ENCODE results near the gene CFC1.
"Not testable (repeated sequence)": the region's sequence is repeated elsewhere in the genome, so short reads cannot be mapped to it uniquely, and the experiment has no call there.

The CFC1 gene

GRCh38 chr2:130599393-130599792 lies at the start of gene CFC1:
Gene CFC1 (minus strand): TSS chr2:130599575. CDS start chr2:130599287, 288 bp downstream.
- not testable (repeated sequence) for DNase-seq (ENCODE audit: low read depth in 2 of 2)

DNA sequence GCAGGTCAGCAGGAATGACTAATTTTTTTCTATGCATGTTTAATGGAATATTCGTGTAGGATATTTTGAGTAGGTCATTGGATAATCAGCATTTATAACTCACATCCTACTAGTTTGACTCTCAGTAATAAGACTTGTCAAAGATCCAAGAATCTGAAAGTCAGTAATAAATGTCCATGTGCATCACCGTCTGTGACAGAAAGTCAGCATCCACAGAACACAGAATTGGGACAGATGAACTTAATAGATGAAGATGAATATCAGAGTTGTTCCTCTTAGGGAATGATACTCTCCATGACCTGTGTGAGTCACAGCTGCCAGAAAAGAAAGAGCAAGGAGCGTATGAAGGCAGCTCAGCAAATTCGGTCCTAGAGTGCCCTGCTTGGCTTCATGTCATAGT lies 42.3 kb upstream of the CFC1 start:
- not testable (repeated sequence) for DNase-seq (ENCODE audit: low read depth in 2 of 2)

DNA sequence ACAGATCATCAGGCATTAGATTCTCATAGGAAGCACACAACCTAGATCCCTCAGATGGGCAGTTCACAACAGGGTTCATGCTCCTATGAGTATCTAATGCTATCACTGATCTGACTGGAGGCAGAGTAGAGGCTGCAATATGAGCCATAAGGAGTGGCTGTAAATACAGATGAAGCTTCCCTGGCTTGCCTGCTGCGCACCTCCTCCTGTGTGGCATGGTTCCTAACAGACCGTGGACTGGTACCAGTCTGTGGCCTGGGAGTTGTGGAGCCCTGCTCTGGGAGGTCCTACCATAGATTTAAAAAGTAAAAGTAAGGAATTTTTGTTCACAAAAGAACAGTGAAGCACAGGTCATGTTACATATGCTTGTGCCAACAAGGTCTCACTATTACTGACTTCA lies 39.6 kb upstream of the CFC1 start:
- DNase-seq (ENCODE audit: low read depth in 2 of 2): not testable (repeated sequence)

GRCh38 chr2:130628784-130629475 lies 29.6 kb upstream of the CFC1 start:
- DNase-seq (ENCODE audit: low read depth in 2 of 2): not testable (repeated sequence)

GRCh38 chr2:130611140-130611539 lies 11.8 kb upstream of the CFC1 start, which contains the start of gene POTEJ:
Gene POTEJ (plus strand): TSS chr2:130611440. CDS start chr2:130611533, 93 bp downstream.
- DNase-seq (ENCODE audit: low read depth in 2 of 2): not testable (repeated sequence)

- not testable (repeated sequence) for DNase-seq (ENCODE audit: low read depth in 2 of 2)
Observed at GRCh38 chr2:130610486-130610885, 11.1 kb upstream of the CFC1 start.

GRCh38 chr2:130609002-130609920 lies 9.9 kb upstream of the CFC1 start:
- not testable (repeated sequence) for DNase-seq (ENCODE audit: low read depth in 2 of 2)

DNA sequence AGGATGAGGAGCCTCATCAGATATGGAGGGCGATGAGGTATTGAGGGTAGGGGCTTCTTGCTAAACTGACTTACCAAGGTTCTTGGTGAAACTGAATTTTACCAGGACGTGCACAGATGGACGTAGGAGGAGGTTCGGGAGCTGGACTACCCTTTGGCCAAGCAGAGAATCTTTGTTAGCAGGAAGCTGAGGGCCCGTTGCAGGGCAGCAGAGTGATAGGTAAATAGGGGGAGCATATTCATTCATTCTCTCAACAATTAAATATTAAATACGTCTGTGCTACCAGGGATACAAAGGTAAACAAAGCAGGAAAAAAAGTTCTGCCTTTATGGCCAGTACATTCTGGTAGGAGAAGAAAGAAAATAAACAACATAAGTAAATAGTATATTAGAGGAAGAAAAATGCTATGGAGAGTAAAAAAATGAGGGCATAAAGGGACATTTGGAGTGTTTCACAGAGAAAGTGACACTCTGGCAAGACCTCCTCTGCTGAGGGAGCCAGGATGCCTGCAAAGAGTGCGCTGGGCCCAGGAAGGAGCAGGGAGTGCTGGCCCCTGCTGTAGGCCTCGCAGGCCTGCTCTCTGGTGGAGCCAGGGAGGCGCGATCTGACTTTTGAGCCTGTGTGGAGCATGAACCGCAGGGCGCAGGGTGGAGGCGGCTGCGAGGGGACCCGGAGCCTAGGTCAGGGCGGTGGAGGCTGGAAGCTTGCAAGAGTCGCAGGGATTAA lies 9.1 kb upstream of the CFC1 start:
- not testable (repeated sequence) for DNase-seq (ENCODE audit: low read depth in 2 of 2)

DNA sequence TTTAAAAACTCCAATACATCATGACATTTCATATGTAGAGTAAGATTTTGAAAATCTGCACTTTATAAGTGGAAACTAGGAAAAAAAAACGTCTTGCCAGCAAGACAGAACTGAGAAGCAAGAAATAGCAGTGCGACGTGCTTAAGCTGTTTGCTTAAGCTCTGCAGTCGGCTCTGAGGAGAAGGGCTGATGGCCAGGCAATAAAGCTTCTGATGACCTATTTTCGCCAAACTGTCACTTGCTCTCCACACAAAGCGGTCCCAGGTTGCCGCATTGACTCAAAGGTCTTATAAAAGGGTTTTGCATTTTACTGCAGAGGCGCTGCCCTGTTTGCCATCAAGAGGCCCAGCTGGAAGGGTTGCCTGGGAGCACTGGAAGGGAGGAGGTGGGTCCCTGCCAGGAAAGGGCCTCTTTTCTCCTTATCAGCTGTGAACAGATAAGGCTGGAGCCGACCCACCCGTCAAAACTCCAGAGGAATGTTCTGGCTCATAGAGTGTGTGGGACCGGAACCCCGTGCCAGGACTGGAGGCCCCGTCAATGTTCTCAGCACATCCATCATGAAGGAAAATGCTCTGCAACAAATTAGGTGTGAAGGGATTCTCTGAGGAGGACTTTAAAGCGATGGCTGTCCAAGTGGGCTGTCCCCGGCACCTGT lies 2.4 kb upstream of the CFC1 start:
- not testable (repeated sequence) for DNase-seq (ENCODE audit: low read depth in 2 of 2)

DNA sequence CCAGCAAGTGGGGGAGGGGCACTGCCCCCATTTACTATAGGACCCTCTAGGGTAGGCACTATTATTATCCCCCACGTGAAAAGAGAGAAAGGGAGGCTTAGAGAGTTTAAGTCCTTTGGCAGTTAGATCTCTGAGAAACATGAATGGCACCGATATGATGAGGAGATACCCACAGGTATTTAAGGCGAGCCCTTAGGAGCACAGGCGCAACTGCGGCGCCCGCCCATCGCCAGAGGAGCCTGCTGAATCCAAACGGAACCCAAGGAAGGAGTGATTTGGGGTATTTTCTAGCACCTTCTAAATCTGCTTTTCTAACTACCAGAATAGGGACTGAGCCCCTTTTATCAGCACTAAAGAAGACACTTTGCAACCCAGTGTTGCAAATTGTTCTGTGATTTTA lies 551 bp upstream of the CFC1 start:
- DNase-seq (ENCODE audit: low read depth in 2 of 2): not testable (repeated sequence)

- not testable (repeated sequence) for DNase-seq (ENCODE audit: low read depth in 2 of 2)
Observed at GRCh38 chr2:130598463-130598862, 912 bp downstream of the CFC1 start.

DNA sequence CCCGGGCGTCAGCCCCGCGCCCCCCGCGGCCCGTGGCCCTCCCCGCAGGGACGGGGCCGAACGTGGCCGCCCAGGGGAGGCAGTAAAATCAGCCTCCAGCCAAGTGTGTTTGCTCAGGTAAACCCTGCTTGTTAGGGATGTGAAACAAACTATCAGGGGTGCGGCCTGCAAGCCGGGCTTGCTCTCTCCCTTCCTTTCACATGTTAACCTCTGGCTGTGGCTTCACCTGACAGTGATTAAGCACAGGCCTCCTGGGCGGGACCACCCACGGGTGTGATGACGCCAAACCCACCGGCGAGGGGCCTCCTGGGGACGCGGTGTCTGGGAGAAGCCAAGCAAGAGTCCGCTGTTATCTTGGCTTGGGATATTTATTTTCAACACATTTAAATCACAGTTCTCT lies 1.4 kb downstream of the CFC1 start:
- not testable (repeated sequence) for DNase-seq (ENCODE audit: low read depth in 2 of 2)

- DNase-seq (ENCODE audit: low read depth in 2 of 2): not testable (repeated sequence)
Observed at GRCh38 chr2:130596757-130597156, 2.6 kb downstream of the CFC1 start.

GRCh38 chr2:130594011-130594410 lies 5.4 kb downstream of the CFC1 start:
- not testable (repeated sequence) for DNase-seq (ENCODE audit: low read depth in 2 of 2)

DNA sequence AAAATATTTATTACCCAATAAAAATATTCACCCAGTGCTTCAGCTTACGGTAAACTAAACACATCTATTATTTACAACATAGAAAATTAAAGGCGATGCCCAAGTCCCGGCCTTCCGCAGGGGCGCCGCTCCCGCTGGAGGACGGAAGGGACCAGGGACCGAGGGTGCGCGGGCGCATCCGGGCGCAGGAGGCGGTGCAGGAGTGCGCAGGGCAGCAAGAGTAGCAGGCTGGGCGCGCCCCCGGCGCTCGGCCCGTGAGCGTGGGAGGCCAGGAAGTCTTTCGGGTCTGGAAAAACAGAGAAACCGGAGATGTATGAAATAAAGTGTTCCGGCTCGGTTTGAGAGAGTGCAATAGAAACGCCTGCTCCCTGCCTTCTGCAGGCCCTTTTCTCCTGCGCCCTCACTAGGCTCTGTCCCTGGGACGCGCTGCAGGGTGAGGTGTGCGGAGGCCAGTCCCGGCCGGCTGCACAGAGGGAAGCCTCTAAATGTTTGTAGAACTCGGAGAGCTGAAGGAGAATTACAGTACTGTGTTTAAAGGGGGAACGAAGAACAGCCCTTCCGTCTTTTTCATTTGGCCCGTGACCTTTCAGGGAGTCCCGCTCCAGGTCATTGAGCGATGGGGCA lies 6.5 kb downstream of the CFC1 start:
- DNase-seq (ENCODE audit: low read depth in 2 of 2): not testable (repeated sequence)

DNA sequence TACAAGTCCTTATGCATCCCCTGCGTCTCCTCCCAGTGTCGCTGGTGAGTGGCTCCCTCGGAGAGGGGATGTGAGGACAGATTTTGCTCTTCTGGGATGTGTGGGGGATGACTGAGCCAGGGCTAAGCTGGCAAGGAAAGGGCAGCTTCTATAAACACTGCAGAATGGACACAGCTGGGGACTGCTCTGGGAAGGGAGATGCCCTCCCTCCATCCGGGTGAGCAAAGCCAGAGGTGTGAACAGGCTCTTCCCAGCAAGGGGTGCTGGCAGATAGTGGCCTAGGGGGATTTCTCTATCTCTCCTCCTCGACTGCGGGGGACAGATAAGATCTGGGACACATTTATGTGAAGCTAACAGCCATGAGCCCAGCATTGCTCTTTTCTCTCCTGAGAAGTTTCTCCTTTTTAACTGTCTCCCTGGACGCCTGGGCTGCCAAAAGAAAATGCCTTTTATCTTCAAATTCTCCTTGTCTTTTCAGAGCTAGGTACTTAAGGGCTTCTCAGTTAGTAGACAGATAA lies 8.5 kb downstream of the CFC1 start:
- DNase-seq (ENCODE audit: low read depth in 2 of 2): not testable (repeated sequence)

DNA sequence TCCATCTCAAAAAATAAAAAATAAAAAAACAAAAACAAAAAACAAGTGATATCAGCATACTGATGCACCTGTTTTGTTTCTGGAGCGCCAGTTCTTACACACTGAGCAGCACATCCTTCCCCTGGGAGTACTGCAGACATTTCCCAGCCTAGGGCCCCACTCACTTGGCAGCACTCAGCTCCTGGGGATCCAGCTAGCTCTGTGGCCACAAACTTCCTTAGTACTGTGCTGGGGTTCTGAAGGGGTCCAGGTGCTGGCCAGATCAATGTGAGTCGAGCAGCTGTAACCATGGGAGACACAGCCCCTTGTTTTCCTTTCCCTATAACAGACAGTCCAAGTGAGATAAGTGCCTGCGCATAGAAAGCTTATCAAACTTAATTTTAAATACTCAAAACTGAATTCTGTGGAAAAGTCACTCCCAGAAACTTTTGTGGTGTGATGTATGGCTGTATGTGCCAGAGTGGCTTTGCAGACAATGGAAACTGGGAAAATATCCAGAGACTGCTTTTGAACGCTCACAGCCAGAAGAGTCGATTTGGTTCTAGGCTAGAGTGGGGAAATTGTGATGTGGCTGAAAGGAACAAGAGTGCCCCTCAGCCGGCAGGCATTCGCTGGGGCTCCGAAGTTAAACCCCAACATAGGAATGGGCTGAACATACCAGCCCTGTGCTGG lies 9.1 kb downstream of the CFC1 start:
- not testable (repeated sequence) for DNase-seq (ENCODE audit: low read depth in 2 of 2)

- DNase-seq (ENCODE audit: low read depth in 2 of 2): not testable (repeated sequence)
Observed at GRCh38 chr2:130588688-130589458, 10.5 kb downstream of the CFC1 start.

DNA sequence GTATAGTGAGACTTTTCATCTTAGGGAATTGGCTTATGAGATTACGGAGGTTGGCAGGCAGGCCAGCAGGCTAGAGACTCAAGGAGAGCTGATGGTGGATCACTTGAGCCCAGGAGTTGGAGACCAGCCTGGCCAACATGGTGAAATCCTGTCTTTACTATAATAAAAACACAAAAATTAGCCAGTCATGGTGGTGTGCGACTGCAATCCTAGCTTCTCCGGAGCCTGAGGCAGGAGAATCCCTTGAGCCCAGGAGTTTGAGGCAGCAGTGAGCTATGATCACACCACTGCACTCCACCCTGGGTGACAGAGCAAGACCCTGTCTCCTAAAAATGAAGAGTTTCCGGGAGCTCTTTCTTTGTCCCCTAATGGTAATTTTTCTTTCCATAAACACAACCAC lies 14.6 kb downstream of the CFC1 start:
- DNase-seq (ENCODE audit: low read depth in 2 of 2): not testable (repeated sequence)

Measured in activated CD8-positive, alpha-beta memory T cell treated with anti-CD3 and anti-CD28 coated beads for 4 hours (primary cell).